Neural cell (in vitro differentiated cells): Measurements from ENCODE around the gene SARS1. TPM values are rescaled to one million over a fixed set of nuclear protein-coding genes. Genes with fewer than 3 reads are reported as not detected.

Source experiments
- H2AFZ ChIP-seq: fragments of 200-600, 300-800 bp; sonication (generic), shearing (Covaris generic); 2 replicates; pipeline ENCODE4 v1.6.0; 2014; ENCODE audit warnings: low read depth, mild to moderate bottlenecking, antibody characterized with exemption, low read length, moderate library complexity
- H3F3A ChIP-seq: fragments of 200-600 bp; shearing (Covaris generic); 2 replicates; pipeline ENCODE4 v1.6.1; 2016; ENCODE audit warnings: mild to moderate bottlenecking, moderate library complexity, mixed read lengths, antibody characterized with exemption, low read length; ENCODE audit not compliant: insufficient read depth, poor library complexity, severe bottlenecking
- H3K27ac ChIP-seq: fragments of 200-600, 300-800 bp; sonication (generic), shearing (Covaris generic); 2 replicates; pipeline ENCODE4 v1.5.1; 2014; ENCODE audit warnings: mild to moderate bottlenecking, low read length, moderate library complexity
- H3K27me3 ChIP-seq: fragments of 300-800, 200-600 bp; sonication (generic), shearing (Covaris generic); 2 replicates; pipeline ENCODE4 v1.6.0; 2014; ENCODE audit warnings: mild to moderate bottlenecking, low read depth, low read length, moderate library complexity; ENCODE audit not compliant: insufficient read depth
- H3K36me3 ChIP-seq: fragments of 300-800, 200-600 bp; sonication (generic), shearing (Covaris generic); 2 replicates; pipeline ENCODE4 v1.5.1; 2014; ENCODE audit warnings: mild to moderate bottlenecking, antibody characterized with exemption, low read length, moderate library complexity; ENCODE audit not compliant: insufficient read depth
- H3K4me2 ChIP-seq: fragments of 300-800, 200-600 bp; sonication (generic), shearing (Covaris generic); 2 replicates; pipeline ENCODE4 v1.6.0; 2014; ENCODE audit warnings: mild to moderate bottlenecking, low read length
- H3K4me3 ChIP-seq: fragments of 300-800, 200-600 bp; sonication (generic), shearing (Covaris generic); 2 replicates; pipeline ENCODE4 v1.5.1; 2014; ENCODE audit warnings: mild to moderate bottlenecking, low read length, moderate library complexity
- H3K79me2 ChIP-seq: fragments of 200-600 bp; shearing (Covaris generic); replicated peaks from 2 replicates; pipeline ENCODE4 v1.6.0; 2014; ENCODE audit warnings: mild to moderate bottlenecking, low read length, moderate library complexity; ENCODE audit not compliant: insufficient read depth
- H3K9ac ChIP-seq: fragments of 300-800, 200-600 bp; sonication (generic), shearing (Covaris generic); 2 replicates; pipeline ENCODE4 v1.6.1; 2016; ENCODE audit warnings: mild to moderate bottlenecking, low read length, mixed read lengths
- H3K9me2 ChIP-seq: fragments of 200-600 bp; shearing (Covaris generic); 2 replicates; pipeline ENCODE4 v1.6.1; 2016; ENCODE audit warnings: mild to moderate bottlenecking, low read length, mixed read lengths; ENCODE audit not compliant: insufficient read depth
- H3K9me3 ChIP-seq: fragments of 200-600, 300-800 bp; sonication (generic), shearing (Covaris generic); 2 replicates; pipeline ENCODE4 v1.6.1; 2016; ENCODE audit warnings: mild to moderate bottlenecking, mixed run types, low read length, moderate library complexity, mixed read lengths
- H4K20me1 ChIP-seq: fragments of 200-600 bp; shearing (Covaris generic); 2 replicates; pipeline ENCODE4 v1.6.1; 2016; ENCODE audit warnings: mild to moderate bottlenecking, mixed run types; ENCODE audit not compliant: insufficient read depth
- EP300 ChIP-seq: fragments of 450-650 bp; conservative IDR thresholded peaks from 2 replicates; pipeline ENCODE4 v1.6.1; 2014; ENCODE audit warnings: antibody characterized with exemption, mild to moderate bottlenecking, moderate library complexity; ENCODE audit not compliant: poor library complexity, severe bottlenecking
- EZH2 ChIP-seq: fragments of 200-600, 300-800 bp; shearing (Covaris generic), sonication (generic); IDR thresholded peaks from 2 replicates; pipeline ENCODE4 v1.6.1; 2014; ENCODE audit warnings: antibody characterized with exemption, low read length, borderline replicate concordance, mild to moderate bottlenecking; ENCODE audit not compliant: insufficient read depth, poor library complexity, severe bottlenecking
- MXI1 ChIP-seq: fragments of 450-650 bp; conservative IDR thresholded peaks from 2 replicates; pipeline ENCODE4 v1.6.1; 2014; ENCODE audit warnings: antibody characterized with exemption, mild to moderate bottlenecking; ENCODE audit not compliant: poor library complexity, severe bottlenecking
- POLR2AphosphoS5 ChIP-seq: IDR thresholded peaks from 2 replicates; pipeline ENCODE4 v1.6.1; 2012
- RAD21 ChIP-seq: fragments of 450-650 bp; conservative IDR thresholded peaks from 2 replicates; pipeline ENCODE4 v1.6.1; 2014; ENCODE audit warnings: antibody characterized with exemption, mild to moderate bottlenecking, moderate library complexity
- SMC3 ChIP-seq: fragments of 450-650 bp; conservative IDR thresholded peaks from 2 replicates; pipeline ENCODE4 v1.6.1; 2014; ENCODE audit warnings: antibody characterized with exemption, mild to moderate bottlenecking, moderate library complexity; ENCODE audit not compliant: poor library complexity
- TAF1 ChIP-seq: IDR thresholded peaks from 2 replicates; pipeline ENCODE4 v1.6.1; 2012; ENCODE audit warnings: low read depth
- polyA minus RNA-seq: library from RNA; depleted of rRNA, polyadenylated mRNA; stranded (reverse); fragments of >200 nt; gene quantifications from 2 replicates; pipeline ENCODE4 v1.2.3, GENCODE V29; 2014
- polyA plus RNA-seq: library from polyadenylated mRNA; depleted of rRNA; stranded (reverse); fragments of >200 nt; gene quantifications from 2 replicates; pipeline ENCODE4 v1.2.3, GENCODE V29; 2014
- TF ChIP-seq, protein P1 (sequence below): fragments of 450-650 bp; IDR thresholded peaks from 2 replicates; pipeline ENCODE4 v1.5.1; 2014; ENCODE audit warnings: antibody characterized with exemption, mild to moderate bottlenecking, moderate library complexity; ENCODE audit not compliant: poor library complexity, severe bottlenecking
- TF ChIP-seq, protein P2 (sequence below): IDR thresholded peaks from 2 replicates; pipeline ENCODE4 v1.6.1; 2012; ENCODE audit warnings: borderline replicate concordance

SARS1 gene, protein sequence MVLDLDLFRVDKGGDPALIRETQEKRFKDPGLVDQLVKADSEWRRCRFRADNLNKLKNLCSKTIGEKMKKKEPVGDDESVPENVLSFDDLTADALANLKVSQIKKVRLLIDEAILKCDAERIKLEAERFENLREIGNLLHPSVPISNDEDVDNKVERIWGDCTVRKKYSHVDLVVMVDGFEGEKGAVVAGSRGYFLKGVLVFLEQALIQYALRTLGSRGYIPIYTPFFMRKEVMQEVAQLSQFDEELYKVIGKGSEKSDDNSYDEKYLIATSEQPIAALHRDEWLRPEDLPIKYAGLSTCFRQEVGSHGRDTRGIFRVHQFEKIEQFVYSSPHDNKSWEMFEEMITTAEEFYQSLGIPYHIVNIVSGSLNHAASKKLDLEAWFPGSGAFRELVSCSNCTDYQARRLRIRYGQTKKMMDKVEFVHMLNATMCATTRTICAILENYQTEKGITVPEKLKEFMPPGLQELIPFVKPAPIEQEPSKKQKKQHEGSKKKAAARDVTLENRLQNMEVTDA
- polyA plus RNA-seq: 274 and 281 TPM in 2 replicates
- polyA minus RNA-seq: 188 and 201 TPM in 2 replicates

DNA sequence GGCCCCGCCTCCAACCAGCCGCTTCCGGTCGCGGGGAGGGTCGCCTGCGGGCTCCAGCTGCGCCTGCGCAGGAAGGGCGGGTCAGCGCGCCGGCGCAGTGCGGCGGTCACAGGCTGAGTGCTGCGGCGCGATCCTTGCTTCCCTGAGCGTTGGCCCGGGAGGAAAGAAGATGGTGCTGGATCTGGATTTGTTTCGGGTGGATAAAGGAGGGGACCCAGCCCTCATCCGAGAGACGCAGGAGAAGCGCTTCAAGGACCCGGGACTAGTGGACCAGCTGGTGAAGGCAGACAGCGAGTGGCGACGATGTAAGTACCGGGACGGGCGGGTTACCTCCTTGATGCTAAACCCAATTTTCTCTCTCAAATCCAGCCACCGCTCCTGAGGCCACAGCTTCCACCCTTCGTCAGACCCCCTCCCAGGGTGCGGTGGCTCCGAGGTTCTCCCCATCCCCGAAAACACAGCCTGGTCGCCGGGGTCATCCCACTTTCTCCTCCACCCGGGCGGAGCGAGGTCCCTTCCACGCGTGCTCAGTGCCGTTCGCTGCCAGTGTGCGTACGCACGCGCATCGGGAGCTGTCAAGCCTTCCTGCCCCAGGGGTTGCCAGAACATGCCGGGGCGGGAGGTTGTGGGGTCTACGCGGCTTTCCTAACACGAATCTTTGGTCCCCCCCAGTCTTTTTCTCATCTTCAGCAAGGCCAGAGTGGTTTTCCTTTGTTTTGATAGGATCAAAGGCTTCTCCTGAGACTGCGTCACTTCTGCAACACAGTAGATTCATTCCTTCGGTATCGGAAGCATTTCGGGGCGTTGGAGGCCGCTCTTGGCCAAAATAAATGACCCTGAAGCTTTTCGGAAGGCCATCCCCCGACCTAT is at the start of gene SARS1:
Gene SARS1, plus strand, starts transcription at position 95 of the 870 bp plus-strand sequence. Its CDS starts 75 bp downstream, at position 170.
- H3K4me2 ChIP-seq: peak within 1 kb of the TSS; percentile 93
- no peaks in the 10 kb centered on the region for H3F3A ChIP-seq
- H4K20me1 ChIP-seq: no peaks in the 10 kb centered on the region
- peak within 1 kb of the TSS; percentile 94 for H3K4me3 ChIP-seq
- peak within 1 kb of the TSS; percentile 97 for H3K27ac ChIP-seq
- H3K27me3 ChIP-seq: no peaks in the 10 kb centered on the region
- TF ChIP-seq, protein P1, sequence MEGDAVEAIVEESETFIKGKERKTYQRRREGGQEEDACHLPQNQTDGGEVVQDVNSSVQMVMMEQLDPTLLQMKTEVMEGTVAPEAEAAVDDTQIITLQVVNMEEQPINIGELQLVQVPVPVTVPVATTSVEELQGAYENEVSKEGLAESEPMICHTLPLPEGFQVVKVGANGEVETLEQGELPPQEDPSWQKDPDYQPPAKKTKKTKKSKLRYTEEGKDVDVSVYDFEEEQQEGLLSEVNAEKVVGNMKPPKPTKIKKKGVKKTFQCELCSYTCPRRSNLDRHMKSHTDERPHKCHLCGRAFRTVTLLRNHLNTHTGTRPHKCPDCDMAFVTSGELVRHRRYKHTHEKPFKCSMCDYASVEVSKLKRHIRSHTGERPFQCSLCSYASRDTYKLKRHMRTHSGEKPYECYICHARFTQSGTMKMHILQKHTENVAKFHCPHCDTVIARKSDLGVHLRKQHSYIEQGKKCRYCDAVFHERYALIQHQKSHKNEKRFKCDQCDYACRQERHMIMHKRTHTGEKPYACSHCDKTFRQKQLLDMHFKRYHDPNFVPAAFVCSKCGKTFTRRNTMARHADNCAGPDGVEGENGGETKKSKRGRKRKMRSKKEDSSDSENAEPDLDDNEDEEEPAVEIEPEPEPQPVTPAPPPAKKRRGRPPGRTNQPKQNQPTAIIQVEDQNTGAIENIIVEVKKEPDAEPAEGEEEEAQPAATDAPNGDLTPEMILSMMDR: no peak
- TF ChIP-seq SMC3 (peak; percentile 46), MXI1 (peak; percentile 94), POLR2AphosphoS5 (peak; percentile 96), EZH2 (no peak), TAF1 (peak; percentile 88), EP300 (no peak), RAD21 (peak; percentile 53)
- TF ChIP-seq, protein P2, sequence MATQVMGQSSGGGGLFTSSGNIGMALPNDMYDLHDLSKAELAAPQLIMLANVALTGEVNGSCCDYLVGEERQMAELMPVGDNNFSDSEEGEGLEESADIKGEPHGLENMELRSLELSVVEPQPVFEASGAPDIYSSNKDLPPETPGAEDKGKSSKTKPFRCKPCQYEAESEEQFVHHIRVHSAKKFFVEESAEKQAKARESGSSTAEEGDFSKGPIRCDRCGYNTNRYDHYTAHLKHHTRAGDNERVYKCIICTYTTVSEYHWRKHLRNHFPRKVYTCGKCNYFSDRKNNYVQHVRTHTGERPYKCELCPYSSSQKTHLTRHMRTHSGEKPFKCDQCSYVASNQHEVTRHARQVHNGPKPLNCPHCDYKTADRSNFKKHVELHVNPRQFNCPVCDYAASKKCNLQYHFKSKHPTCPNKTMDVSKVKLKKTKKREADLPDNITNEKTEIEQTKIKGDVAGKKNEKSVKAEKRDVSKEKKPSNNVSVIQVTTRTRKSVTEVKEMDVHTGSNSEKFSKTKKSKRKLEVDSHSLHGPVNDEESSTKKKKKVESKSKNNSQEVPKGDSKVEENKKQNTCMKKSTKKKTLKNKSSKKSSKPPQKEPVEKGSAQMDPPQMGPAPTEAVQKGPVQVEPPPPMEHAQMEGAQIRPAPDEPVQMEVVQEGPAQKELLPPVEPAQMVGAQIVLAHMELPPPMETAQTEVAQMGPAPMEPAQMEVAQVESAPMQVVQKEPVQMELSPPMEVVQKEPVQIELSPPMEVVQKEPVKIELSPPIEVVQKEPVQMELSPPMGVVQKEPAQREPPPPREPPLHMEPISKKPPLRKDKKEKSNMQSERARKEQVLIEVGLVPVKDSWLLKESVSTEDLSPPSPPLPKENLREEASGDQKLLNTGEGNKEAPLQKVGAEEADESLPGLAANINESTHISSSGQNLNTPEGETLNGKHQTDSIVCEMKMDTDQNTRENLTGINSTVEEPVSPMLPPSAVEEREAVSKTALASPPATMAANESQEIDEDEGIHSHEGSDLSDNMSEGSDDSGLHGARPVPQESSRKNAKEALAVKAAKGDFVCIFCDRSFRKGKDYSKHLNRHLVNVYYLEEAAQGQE: peak; percentile 81
- no peaks in the 10 kb centered on the region for H3K36me3 ChIP-seq
- peaks cover 39% of the 10 kb centered on the region for H3K79me2 ChIP-seq
- H3K9ac ChIP-seq: peak within 1 kb of the TSS; percentile 98
- H3K9me3 ChIP-seq: no peaks in the 10 kb centered on the region
- H3K9me2 ChIP-seq: no peaks in the 10 kb centered on the region
- peak within 1 kb of the TSS; percentile 94 for H2AFZ ChIP-seq

DNA sequence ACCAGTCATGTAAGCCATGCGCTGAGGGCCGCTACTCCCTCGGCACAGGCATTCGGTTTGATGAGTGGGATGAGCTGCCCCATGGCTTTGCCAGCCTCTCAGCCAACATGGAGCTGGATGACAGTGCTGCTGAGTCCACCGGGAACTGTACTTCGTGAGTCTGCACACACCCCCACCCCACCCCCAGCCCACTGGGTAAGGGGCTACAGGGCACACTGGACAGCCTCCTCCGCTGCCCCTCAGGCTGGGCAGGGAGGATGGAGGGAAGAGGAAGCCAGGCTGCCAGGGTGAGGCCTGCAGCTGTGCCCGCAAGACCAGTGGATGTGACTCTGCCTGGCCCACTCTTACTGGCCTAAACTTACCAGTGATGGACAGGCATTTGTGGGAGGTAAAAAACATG is 49.2 kb upstream of the SARS1 start:
- Histone ChIP-seq H3K27ac (no peak overlapping the region), H3K4me3 (no peak overlapping the region), H3K9me2 (no peaks in the 10 kb centered on the region), H3K9ac (no peak overlapping the region), H3K4me2 (no peak overlapping the region), H3K27me3 (no peaks in the 10 kb centered on the region), H4K20me1 (no peaks in the 10 kb centered on the region), H3F3A (no peaks in the 10 kb centered on the region), H3K36me3 (no peaks in the 10 kb centered on the region), H3K9me3 (no peaks in the 10 kb centered on the region), H2AFZ (no peak overlapping the region), H3K79me2 (no peaks in the 10 kb centered on the region)
- TF ChIP-seq RAD21 (no peak), SMC3 (no peak), EZH2 (no peak), TAF1 (no peak)
